K562 (cell line): ENCODE data around the gene NYAP1. TPM values are rescaled to one million over a fixed set of nuclear protein-coding genes. Genes with fewer than 3 reads are reported as not detected.
A peak's percentile ranks its signal among the peaks of the same experiment; 100 is the strongest.

Source experiments
- MEF2A ChIP-seq: IDR thresholded peaks from 2 replicates; pipeline ENCODE4 v1.6.1; 2011; ENCODE audit warnings: low read depth, mild to moderate bottlenecking, low read length, moderate library complexity; ENCODE audit not compliant: control insufficient read depth
- MIER1 ChIP-seq: fragments of 450-650 bp; IDR thresholded peaks from 2 replicates; pipeline ENCODE4 v1.6.1; 2016; ENCODE audit warnings: antibody characterized with exemption, mild to moderate bottlenecking, low read depth
- NONO ChIP-seq, 2 experiments: fragments of 200-400 bp in 1 of 2; fragments of 450-650 bp in 1 of 2; formaldehyde crosslinking in 1 of 2; IDR thresholded peaks; 2 replicates each; pipeline ENCODE4 v1.6.1; 2017; ENCODE audit warnings: low read depth in 2 of 2, mild to moderate bottlenecking in 2 of 2, moderate library complexity in 2 of 2, low read length in 1 of 2
- OTX1 ChIP-seq: fragments of 450-650 bp; formaldehyde crosslinking; IDR thresholded peaks from 2 replicates; pipeline ENCODE4 v1.4.0; 2022; ENCODE audit warnings: mild to moderate bottlenecking
- PHF8 ChIP-seq: fragments of 200-600 bp; sonication (generic); IDR thresholded peaks from 2 replicates; pipeline ENCODE4 v1.6.1; 2012; ENCODE audit warnings: mixed run types, mild to moderate bottlenecking, inconsistent platforms, low read length, moderate library complexity, borderline replicate concordance
- POLR3A ChIP-seq: IDR thresholded peaks from 2 replicates; pipeline ENCODE4 v1.6.1; 2011; ENCODE audit warnings: borderline replicate concordance, mild to moderate bottlenecking, moderate library complexity; ENCODE audit not compliant: insufficient read length, insufficient read depth; ENCODE audit errors: extremely low read depth
- SNRNP70 ChIP-seq: fragments of 200-400 bp; formaldehyde crosslinking; optimal IDR thresholded peaks from 2 replicates; pipeline ENCODE3; 2017; ENCODE audit warnings: low read depth, low read length
- ZBED1 ChIP-seq: IDR thresholded peaks from 2 replicates; pipeline ENCODE4 v1.6.1; 2014
- ZFP91 ChIP-seq: sonication (generic); formaldehyde crosslinking; IDR thresholded peaks from 2 replicates; pipeline ENCODE4 v1.8.0; 2022; ENCODE audit warnings: mild to moderate bottlenecking, missing genetic modification reagents
- ZNF121 ChIP-seq: sonication (generic); formaldehyde crosslinking; conservative IDR thresholded peaks from 2 replicates; pipeline ENCODE4 v1.8.0; 2022; ENCODE audit warnings: missing genetic modification reagents
- polyA plus RNA-seq, 8 experiments: library from polyadenylated mRNA; depleted of rRNA in 4 of 8; stranded (reverse) in 5 of 8; unstranded in 3 of 8; fragments of >200 nt; fragmentation: Nextera tagmentation in 2 of 8; fragmentation: Illumina TruSeq in 1 of 8; extraction: Ambion mirVana in 2 of 8; extraction: Trizol in 1 of 8; gene quantifications; 2 replicates each; pipeline versions ENCODE4 v1.2.1 to v1.2.3, GENCODE V29; 2011 to 2014; ENCODE audit warnings: inconsistent platforms in 1 of 8, missing spikeins in 1 of 8
- total RNA-seq, 7 experiments: library from RNA; depleted of rRNA in 6 of 7; stranded (reverse); fragments of >200 nt in 6 of 7; fragmentation: Illumina TruSeq in 2 of 7; extraction: Trizol in 2 of 7; gene quantifications; 2 replicates each; pipeline versions ENCODE4 v1.2.1 to v1.2.3, GENCODE V29; 2011 to 2021; ENCODE audit warnings: low replicate concordance in 1 of 7
- TF ChIP-seq, protein P1 (sequence below): fragments of 450-650 bp; IDR thresholded peaks from 2 replicates; pipeline ENCODE4 v1.6.1; 2017; ENCODE audit warnings: antibody characterized with exemption
- TF ChIP-seq, protein P2 (sequence below): IDR thresholded peaks from 2 replicates; pipeline ENCODE4 v1.6.1; 2016; ENCODE audit warnings: missing genetic modification characterization, missing compliant biosample characterization

The NYAP1 gene
- total and polyA plus RNA-seq, 9 of the 15 experiments (the other 6 are each of a cell fraction or from before 2014, with no cell fraction given): 0.11 to 0.88 (median 0.22) TPM; not detected in 2

DNA sequence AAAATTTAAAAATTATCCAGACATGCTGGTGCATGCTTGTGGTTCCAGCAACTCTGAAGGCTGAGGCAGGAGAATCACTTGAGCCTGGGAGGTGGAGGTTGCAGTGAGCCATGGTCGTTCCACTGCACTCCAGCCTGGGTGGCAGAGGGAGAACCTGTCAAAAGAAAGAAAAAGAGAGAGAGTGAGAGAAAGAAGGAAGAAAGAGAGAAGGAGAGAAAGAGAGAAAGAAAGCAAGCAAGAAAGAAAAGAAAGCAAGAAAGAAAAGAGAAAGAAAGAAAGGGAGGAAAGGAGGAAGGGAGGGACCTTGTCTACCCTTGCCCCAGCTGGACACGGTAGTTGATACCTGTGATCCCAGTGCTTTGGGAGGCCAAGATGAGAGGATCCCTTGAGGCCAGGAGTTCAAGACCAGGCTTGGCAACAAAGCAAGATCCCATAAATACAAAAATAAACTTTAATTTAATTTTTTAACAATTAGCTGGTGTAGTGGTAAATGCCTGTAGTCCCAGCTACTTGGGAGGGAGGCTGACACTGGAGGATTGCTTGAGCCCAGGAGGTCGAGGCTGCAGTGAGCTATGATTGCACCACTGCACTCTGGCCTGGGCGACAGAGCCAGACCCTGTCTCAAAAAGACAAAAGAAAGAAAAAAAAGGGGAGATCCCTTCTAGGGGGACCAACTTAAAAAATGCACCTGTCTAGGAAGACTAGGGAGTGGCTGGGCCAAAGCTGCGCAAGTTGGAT lies 9.2 kb downstream of the NYAP1 start (continued):
- no peak for TF ChIP-seq SNRNP70
- peak; percentile 49 for TF ChIP-seq ZNF121 (CRISPR knock-in tag)
- TF ChIP-seq MIER1: no peak
- TF ChIP-seq NONO (IDR thresholded peaks at IDR 0.05; ENCODE audit: low read depth in 2 of 2, low read length in 1 of 2): no peak
- TF ChIP-seq PHF8: no peak
- TF ChIP-seq ZFP91 (CRISPR knock-in tag): no peak
- TF ChIP-seq MEF2A: no peak
- TF ChIP-seq, protein P1, sequence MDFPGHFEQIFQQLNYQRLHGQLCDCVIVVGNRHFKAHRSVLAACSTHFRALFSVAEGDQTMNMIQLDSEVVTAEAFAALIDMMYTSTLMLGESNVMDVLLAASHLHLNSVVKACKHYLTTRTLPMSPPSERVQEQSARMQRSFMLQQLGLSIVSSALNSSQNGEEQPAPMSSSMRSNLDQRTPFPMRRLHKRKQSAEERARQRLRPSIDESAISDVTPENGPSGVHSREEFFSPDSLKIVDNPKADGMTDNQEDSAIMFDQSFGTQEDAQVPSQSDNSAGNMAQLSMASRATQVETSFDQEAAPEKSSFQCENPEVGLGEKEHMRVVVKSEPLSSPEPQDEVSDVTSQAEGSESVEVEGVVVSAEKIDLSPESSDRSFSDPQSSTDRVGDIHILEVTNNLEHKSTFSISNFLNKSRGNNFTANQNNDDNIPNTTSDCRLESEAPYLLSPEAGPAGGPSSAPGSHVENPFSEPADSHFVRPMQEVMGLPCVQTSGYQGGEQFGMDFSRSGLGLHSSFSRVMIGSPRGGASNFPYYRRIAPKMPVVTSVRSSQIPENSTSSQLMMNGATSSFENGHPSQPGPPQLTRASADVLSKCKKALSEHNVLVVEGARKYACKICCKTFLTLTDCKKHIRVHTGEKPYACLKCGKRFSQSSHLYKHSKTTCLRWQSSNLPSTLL: no peak
- no peak for TF ChIP-seq ZBED1
- TF ChIP-seq OTX1: 0 out of 2 replicates have a peak, but pooled peaks have one; percentile 36
- TF ChIP-seq, protein P2, sequence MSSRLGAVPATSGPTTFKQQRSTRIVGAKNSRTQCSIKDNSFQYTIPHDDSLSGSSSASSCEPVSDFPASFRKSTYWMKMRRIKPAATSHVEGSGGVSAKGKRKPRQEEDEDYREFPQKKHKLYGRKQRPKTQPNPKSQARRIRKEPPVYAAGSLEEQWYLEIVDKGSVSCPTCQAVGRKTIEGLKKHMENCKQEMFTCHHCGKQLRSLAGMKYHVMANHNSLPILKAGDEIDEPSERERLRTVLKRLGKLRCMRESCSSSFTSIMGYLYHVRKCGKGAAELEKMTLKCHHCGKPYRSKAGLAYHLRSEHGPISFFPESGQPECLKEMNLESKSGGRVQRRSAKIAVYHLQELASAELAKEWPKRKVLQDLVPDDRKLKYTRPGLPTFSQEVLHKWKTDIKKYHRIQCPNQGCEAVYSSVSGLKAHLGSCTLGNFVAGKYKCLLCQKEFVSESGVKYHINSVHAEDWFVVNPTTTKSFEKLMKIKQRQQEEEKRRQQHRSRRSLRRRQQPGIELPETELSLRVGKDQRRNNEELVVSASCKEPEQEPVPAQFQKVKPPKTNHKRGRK (tag): peak; percentile 88
- no peak for TF ChIP-seq POLR3A
